ENCODE measurements around the gene HNF4A.

HNF4A gene

GRCh38 chr20:44392776-44393607 lies 37.5 kb downstream of the HNF4A start:
- no peak for DNase-seq

GRCh38 chr20:44393608-44394451 lies 38.3 kb downstream of the HNF4A start:
- DNase-seq, result no peak

GRCh38 chr20:44394452-44394701 lies 38.9 kb downstream of the HNF4A start:
- no peak for DNase-seq

- DNase-seq, result peak in 1 of 4 experiments; percentile 8
Measured at GRCh38 chr20:44394702-44395460, 39.4 kb downstream of the HNF4A start.

- no peak for DNase-seq
Measured at GRCh38 chr20:44395461-44396340, 40.2 kb downstream of the HNF4A start.

- no peak for DNase-seq
Measured at GRCh38 chr20:44396369-44397130, 41.1 kb downstream of the HNF4A start.

GRCh38 chr20:44398335-44398734 lies 42.8 kb downstream of the HNF4A start:
- DNase-seq, result no peak

- no peak for DNase-seq
Measured at GRCh38 chr20:44399446-44399845, 43.9 kb downstream of the HNF4A start.

GRCh38 chr20:44400671-44400969 lies 45.1 kb downstream of the HNF4A start:
- DNase-seq, result no peak

GRCh38 chr20:44400970-44401769 lies 45.7 kb downstream of the HNF4A start:
- no peak for DNase-seq

GRCh38 chr20:44401770-44402390 lies 46.4 kb downstream of the HNF4A start:
- no peak for DNase-seq

GRCh38 chr20:44402391-44403193 lies 47.1 kb downstream of the HNF4A start:
- no peak for DNase-seq

- no peak for DNase-seq
Measured at GRCh38 chr20:44403194-44404112, 48.0 kb downstream of the HNF4A start.

GRCh38 chr20:44404204-44405181 lies 49.0 kb downstream of the HNF4A start:
- no peak for DNase-seq

GRCh38 chr20:44405257-44405656 lies 49.8 kb downstream of the HNF4A start:
- no peak for DNase-seq

GRCh38 chr20:44405785-44406571 lies 50.5 kb downstream of the HNF4A start:
- DNase-seq, result no peak

Data from suppressor macrophage (primary cell).